GM12873 (cell line): ENCODE data around the gene ABCC4.

ENCODE experiments used
- TF ChIP-seq, protein P1 (sequence below): IDR thresholded peaks from 2 replicates; pipeline ENCODE4 v1.5.1; 2012; ENCODE audit warnings: low read depth, mild to moderate bottlenecking, moderate library complexity, low read length, control low read depth; ENCODE audit not compliant: insufficient read depth; ENCODE audit errors: missing control alignments

The ABCC4 gene

DNA sequence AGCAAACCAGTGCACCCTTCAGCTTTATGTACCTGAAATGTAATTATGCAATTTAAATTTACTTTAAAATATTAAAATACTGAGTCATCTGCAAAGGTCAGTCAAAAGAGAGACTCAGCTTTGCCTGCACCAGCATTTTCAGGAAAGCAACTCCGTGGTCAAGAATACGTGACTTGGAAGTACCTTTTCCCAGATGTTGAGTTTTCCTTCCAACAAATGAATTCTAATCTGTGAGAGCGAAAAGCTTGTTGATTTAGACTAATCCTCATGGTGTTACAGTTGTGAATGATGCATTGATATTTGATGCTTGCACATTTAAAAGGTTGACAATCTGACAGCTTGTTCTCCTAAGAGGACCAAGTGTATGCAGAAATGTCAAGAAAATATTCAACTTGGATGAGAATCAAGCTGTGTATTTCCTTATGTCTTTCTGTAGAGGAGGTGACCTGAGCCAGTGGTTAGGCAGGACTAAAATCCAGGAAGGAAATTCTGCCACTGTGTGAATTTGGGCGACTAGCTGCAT, 270.4 kb downstream of the ABCC4 start:
- TF ChIP-seq, protein P1, sequence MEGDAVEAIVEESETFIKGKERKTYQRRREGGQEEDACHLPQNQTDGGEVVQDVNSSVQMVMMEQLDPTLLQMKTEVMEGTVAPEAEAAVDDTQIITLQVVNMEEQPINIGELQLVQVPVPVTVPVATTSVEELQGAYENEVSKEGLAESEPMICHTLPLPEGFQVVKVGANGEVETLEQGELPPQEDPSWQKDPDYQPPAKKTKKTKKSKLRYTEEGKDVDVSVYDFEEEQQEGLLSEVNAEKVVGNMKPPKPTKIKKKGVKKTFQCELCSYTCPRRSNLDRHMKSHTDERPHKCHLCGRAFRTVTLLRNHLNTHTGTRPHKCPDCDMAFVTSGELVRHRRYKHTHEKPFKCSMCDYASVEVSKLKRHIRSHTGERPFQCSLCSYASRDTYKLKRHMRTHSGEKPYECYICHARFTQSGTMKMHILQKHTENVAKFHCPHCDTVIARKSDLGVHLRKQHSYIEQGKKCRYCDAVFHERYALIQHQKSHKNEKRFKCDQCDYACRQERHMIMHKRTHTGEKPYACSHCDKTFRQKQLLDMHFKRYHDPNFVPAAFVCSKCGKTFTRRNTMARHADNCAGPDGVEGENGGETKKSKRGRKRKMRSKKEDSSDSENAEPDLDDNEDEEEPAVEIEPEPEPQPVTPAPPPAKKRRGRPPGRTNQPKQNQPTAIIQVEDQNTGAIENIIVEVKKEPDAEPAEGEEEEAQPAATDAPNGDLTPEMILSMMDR, result no peak

DNA sequence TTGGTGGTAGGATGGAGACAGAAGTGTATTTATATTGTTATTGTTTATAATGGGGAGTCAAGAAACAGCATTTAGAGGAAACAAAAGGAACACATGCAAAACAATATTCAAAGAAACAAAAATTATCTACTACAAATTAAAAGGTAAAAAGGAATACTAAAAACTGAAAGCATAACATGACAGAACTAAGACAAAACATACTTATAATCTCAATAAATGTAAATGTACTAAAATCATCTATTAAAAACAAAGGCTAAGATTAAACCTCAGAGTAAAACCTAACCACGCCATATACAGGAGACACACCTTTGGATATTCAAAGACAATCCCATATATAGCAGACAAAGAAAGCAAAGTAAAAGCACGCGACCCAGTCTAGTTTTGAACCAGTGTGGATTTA, 273.6 kb downstream of the ABCC4 start:
- TF ChIP-seq, protein P1, result no peak

DNA sequence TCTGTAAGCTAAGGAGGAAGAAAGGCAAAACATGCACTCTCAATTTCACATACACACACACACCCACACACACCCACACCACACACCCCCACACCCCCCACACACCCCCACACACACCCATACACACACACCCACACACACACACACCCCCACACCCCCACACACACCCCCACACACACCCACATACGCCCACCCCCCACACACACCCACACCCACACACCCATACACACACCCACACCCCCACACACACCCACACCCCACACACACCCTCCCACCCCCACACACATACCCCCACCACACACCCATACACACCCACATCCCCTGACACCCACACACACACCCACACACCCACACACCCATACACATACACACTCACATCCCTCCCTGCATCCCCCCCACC, 276.1 kb downstream of the ABCC4 start:
- TF ChIP-seq, protein P1, result no peak

DNA sequence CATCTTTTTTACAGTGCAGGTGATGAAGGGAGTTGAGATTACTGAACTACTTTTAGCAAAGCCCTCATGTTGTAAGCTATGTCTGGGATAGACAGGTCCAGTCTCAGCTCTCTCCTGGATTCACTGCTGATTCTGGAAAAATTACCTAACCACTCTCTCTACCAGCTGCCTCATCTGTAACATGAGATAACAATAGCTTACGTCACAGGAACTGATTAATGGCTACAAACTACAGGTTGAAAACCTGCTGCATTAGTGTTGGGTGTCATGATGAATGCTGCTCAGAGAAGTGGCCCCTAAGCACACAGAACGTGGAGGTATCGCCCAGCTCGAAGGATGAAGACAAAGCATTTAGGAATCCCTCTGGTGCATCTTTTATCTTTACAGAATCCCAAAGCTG, 277.8 kb downstream of the ABCC4 start:
- TF ChIP-seq, protein P1, result no peak

DNA sequence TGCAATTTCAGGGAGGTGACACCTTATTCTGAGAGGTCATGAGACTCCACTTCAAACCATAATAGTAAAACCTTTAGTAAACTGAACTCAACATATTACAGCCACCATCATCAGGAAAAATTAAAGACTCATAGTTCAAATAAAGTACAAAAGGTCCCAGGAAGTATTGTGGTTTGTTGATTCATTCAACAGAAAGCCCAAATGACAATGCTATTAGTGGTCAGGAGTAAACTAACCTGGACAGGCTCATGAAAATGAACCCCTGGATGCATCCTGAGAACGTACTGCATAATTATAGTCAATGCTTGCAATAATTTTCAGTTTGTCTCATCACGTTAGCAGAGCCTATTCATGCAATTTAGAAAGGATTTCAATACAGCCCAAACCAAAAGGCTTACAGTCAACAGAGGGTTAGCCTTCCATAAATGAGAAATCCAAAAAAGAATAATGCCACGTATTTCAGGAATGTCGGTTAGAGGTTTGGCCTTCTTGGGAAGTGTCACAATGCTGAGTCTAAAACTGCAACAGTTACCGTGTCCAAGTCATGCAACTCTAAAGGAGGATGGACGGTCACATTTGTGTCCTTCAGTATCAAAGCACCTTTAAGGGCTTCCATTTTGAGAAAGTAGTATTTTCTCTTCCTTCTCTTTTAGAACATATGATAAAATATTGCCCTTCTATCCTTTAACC, 280.8 kb downstream of the ABCC4 start:
- TF ChIP-seq, protein P1, result no peak

DNA sequence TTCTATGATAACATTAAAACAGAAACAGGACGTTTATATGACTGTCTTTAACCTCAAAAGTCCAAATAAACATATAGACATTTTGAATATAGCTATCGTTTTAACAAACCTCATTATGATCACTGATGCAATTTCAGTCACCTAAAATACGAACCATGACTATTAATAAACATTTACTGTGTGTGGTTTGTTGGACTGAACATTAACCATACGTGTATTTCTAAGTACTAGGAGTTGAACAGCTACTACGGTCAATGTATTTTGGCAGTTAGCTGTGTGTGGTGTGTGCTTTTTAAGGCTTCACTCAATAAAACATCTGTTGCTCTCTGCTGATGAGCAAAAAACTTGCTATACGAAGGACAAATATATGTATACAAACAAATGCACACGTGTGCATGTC, 281.4 kb downstream of the ABCC4 start:
- TF ChIP-seq, protein P1, result no peak

DNA sequence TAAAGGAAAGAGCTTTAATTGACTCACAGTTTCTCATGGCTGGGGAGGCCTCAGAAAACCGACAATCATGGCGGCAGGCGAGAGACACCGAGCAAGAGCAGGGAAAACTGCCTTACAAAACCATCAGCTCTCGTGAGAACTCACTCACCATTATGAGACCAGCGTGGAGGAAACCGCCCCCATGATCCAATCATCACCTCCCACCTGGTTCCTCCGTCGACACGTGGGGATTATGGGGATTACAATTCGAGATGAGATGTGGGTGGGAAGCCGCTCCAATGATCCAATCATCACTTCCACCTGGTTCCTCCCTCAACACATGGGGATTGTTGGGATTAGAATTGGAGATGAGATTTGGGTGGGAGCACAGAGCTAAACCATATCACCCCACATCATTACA, 293.9 kb downstream of the ABCC4 start:
- TF ChIP-seq, protein P1, result no peak

DNA sequence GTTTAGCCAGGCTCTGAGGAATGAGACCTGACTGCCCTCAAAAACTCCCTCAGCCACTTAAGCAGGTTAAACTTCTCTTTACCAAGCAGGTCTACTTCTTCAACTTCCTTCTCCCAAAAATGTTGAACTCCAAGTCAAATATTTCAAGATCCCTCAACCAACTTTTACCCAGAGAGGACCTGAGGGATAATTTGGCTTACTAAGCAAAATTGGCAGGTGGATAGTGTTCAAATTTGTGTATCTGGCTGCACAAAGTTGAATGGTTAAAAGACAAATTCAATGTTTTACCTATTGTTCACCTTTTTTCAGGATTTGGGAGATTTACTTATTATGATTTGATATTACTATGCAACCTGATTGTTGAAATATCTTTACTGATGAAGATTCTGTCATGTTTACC, 296.0 kb downstream of the ABCC4 start:
- TF ChIP-seq, protein P1, result no peak
